Mesenchymal stem cell (in vitro differentiated cells and primary cell): ENCODE results near the gene DCAF8.

Source experiments
- DNase-seq: peaks from one replicate; pipeline ENCODE4 v3.0.0-alpha.2; 2013
- H2AFZ ChIP-seq: one replicate; pipeline ENCODE4 v1.6.1; 2013; ENCODE audit warnings: low read depth, mild to moderate bottlenecking, control low read depth, inconsistent platforms, low read length, moderate library complexity
- H2AK5ac ChIP-seq: 2 replicates; pipeline ENCODE4 v1.6.1; 2013; ENCODE audit warnings: low read length, moderate library complexity, mild to moderate bottlenecking, inconsistent platforms; ENCODE audit not compliant: severe bottlenecking
- H2BK120ac ChIP-seq: one replicate; pipeline ENCODE4 v1.6.1; 2013; ENCODE audit warnings: low read depth, mild to moderate bottlenecking, inconsistent platforms, low read length, moderate library complexity
- H2BK12ac ChIP-seq, 2 experiments: one replicate each; pipeline ENCODE4 v1.6.1; 2013; ENCODE audit warnings: inconsistent platforms in 2 of 2, low read length in 2 of 2, mild to moderate bottlenecking in 2 of 2, moderate library complexity in 2 of 2, control low read depth in 1 of 2
- H2BK15ac ChIP-seq: one replicate; pipeline ENCODE4 v1.6.1; 2013; ENCODE audit warnings: mild to moderate bottlenecking, low read depth, inconsistent platforms; ENCODE audit not compliant: poor library complexity, severe bottlenecking
- H2BK5ac ChIP-seq: 2 replicates; pipeline ENCODE4 v1.6.1; 2013; ENCODE audit warnings: low read depth, mild to moderate bottlenecking, low read length, control low read depth, inconsistent platforms; ENCODE audit not compliant: poor library complexity, severe bottlenecking
- H3K14ac ChIP-seq, 2 experiments: one replicate each; pipeline ENCODE4 v1.6.1; 2013; ENCODE audit warnings: inconsistent platforms in 2 of 2, low read length in 2 of 2, control low read depth in 1 of 2, mild to moderate bottlenecking in 1 of 2, moderate library complexity in 1 of 2
- H3K18ac ChIP-seq, 2 experiments: one replicate each; pipeline ENCODE4 v1.6.1; 2013; ENCODE audit warnings: inconsistent platforms in 2 of 2, low read length in 2 of 2, control low read depth in 1 of 2, low read depth in 1 of 2, mild to moderate bottlenecking in 1 of 2
- H3K23ac ChIP-seq, 2 experiments: one replicate each; pipeline ENCODE4 v1.6.1; 2013; ENCODE audit warnings: inconsistent platforms in 2 of 2, low read length in 2 of 2, mild to moderate bottlenecking in 2 of 2, moderate library complexity in 2 of 2, control low read depth in 1 of 2
- H3K27ac ChIP-seq: 2 replicates; pipeline ENCODE4 v1.5.1; 2013; ENCODE audit warnings: mild to moderate bottlenecking, moderate library complexity, low read length, control low read depth, inconsistent platforms; ENCODE audit not compliant: poor library complexity, severe bottlenecking
- H3K27me3 ChIP-seq, 2 experiments: 2 replicates each; pipeline versions ENCODE4 v1.6.1 to v1.7.0; 2013; ENCODE audit warnings: low read length in 2 of 2, mild to moderate bottlenecking in 2 of 2, moderate library complexity in 2 of 2, control low read depth in 1 of 2, inconsistent platforms in 1 of 2; ENCODE audit not compliant: control insufficient read depth in 1 of 2, insufficient read depth in 1 of 2
- H3K36me3 ChIP-seq, 2 experiments: 2 replicates each; pipeline versions ENCODE4 v1.6.1 to v1.7.0; 2013; ENCODE audit warnings: low read length in 2 of 2, control low read depth in 1 of 2, inconsistent platforms in 1 of 2, low read depth in 1 of 2, mild to moderate bottlenecking in 1 of 2; ENCODE audit not compliant: insufficient read depth in 2 of 2, control insufficient read depth in 1 of 2
- H3K4ac ChIP-seq, 2 experiments: one replicate each; pipeline ENCODE4 v1.6.1; 2013; ENCODE audit warnings: inconsistent platforms in 2 of 2, low read length in 2 of 2, mild to moderate bottlenecking in 2 of 2, moderate library complexity in 2 of 2, control low read depth in 1 of 2, low read depth in 1 of 2
- H3K4me1 ChIP-seq: 2 replicates; pipeline ENCODE4 v1.6.1; 2013; ENCODE audit warnings: low read depth, low read length, control low read depth; ENCODE audit not compliant: control insufficient read depth, insufficient read depth
- H3K4me2 ChIP-seq: 2 replicates; pipeline ENCODE4 v1.6.1; 2013; ENCODE audit warnings: low read length, mild to moderate bottlenecking, inconsistent platforms; ENCODE audit not compliant: poor library complexity, severe bottlenecking
- H3K4me3 ChIP-seq, 2 experiments: 2 replicates each; pipeline versions ENCODE4 v1.5.1 to v1.7.0; 2013; ENCODE audit warnings: low read length in 2 of 2, mild to moderate bottlenecking in 2 of 2, control low read depth in 1 of 2, low read depth in 1 of 2; ENCODE audit not compliant: insufficient read depth in 1 of 2
- H3K79me1 ChIP-seq: replicated peaks from 2 replicates; pipeline ENCODE4 v1.6.1; 2013; ENCODE audit warnings: mild to moderate bottlenecking, control low read depth, low read length, inconsistent platforms; ENCODE audit not compliant: poor library complexity, severe bottlenecking
- H3K9ac ChIP-seq: 2 replicates; pipeline ENCODE4 v1.7.0; 2013; ENCODE audit warnings: mild to moderate bottlenecking, low read length, moderate library complexity
- H3K9me3 ChIP-seq: 2 replicates; pipeline ENCODE4 v1.7.0; 2013; ENCODE audit warnings: mild to moderate bottlenecking, low read length; ENCODE audit not compliant: control insufficient read depth
- H4K8ac ChIP-seq: one replicate; pipeline ENCODE4 v1.6.1; 2013; ENCODE audit warnings: inconsistent platforms, mild to moderate bottlenecking, low read length, moderate library complexity
- H4K91ac ChIP-seq: one replicate; pipeline ENCODE4 v1.6.1; 2013; ENCODE audit warnings: mild to moderate bottlenecking, low read length, inconsistent platforms
- WGBS: methylation state at CpG from one replicate; pipeline ENCODE4 v1.1.7; 2013; ENCODE audit warnings: mixed read lengths; 5-methylcytosine and 5-hydroxymethylcytosine counted together

DCAF8 gene

GRCh38 chr1:160307118-160307791, 44.9 kb upstream of the DCAF8 start:
- Histone ChIP-seq H3K4me1 (no peaks in the 10 kb centered on the region), H3K79me1 (peaks cover 23% of the 10 kb centered on the region), H3K9ac (no peak overlapping the region), H3K36me3 (peaks cover 44 to 91% of the 10 kb centered on the region in 2 experiments), H3K27ac (no peak overlapping the region), H3K4me3 (no peak overlapping the region), H2BK12ac (no peak overlapping the region), H2AFZ (no peak overlapping the region), H3K23ac (no peak overlapping the region), H2BK15ac (no peak overlapping the region), H2BK120ac (no peak overlapping the region), H4K91ac (no peak overlapping the region), H3K9me3 (no peaks in the 10 kb centered on the region), H3K14ac (no peak overlapping the region), H3K4me2 (no peak overlapping the region), H3K18ac (no peak overlapping the region), H4K8ac (no peak overlapping the region), H3K4ac (no peak overlapping the region), H3K27me3 (no peaks in the 10 kb centered on the region), H2AK5ac (no peak overlapping the region), H2BK5ac (no peak overlapping the region)
- 95% methylated on average over 13 of the region's 13 CpGs for WGBS
- no peak for DNase-seq

GRCh38 chr1:160300173-160300572, 37.8 kb upstream of the DCAF8 start:
- no CpG with 5 or more reads among the region's 7 CpGs for WGBS
- no peak overlapping the region for H4K8ac ChIP-seq
- no peak overlapping the region for H3K14ac ChIP-seq
- H3K79me1 ChIP-seq: peaks cover 24% of the 10 kb centered on the region
- no peak overlapping the region for H2BK12ac ChIP-seq
- H2AK5ac ChIP-seq: no peak overlapping the region
- no peak overlapping the region for H3K9ac ChIP-seq
- H3K4me2 ChIP-seq: no peak overlapping the region
- H2BK15ac ChIP-seq: no peak overlapping the region
- no peak for DNase-seq
- no peak overlapping the region for H4K91ac ChIP-seq
- no peak overlapping the region for H2AFZ ChIP-seq
- no peak overlapping the region for H3K23ac ChIP-seq
- no peaks in the 10 kb centered on the region for H3K4me1 ChIP-seq
- H3K27ac ChIP-seq: no peak overlapping the region
- no peak overlapping the region for H2BK5ac ChIP-seq
- no peak overlapping the region for H3K18ac ChIP-seq
- peaks cover 44 to 93% of the 10 kb centered on the region in 2 experiments for H3K36me3 ChIP-seq
- no peak overlapping the region for H2BK120ac ChIP-seq
- H3K9me3 ChIP-seq: no peaks in the 10 kb centered on the region
- no peak overlapping the region for H3K4ac ChIP-seq
- no peak overlapping the region for H3K4me3 ChIP-seq
- no peaks in the 10 kb centered on the region for H3K27me3 ChIP-seq

DNA sequence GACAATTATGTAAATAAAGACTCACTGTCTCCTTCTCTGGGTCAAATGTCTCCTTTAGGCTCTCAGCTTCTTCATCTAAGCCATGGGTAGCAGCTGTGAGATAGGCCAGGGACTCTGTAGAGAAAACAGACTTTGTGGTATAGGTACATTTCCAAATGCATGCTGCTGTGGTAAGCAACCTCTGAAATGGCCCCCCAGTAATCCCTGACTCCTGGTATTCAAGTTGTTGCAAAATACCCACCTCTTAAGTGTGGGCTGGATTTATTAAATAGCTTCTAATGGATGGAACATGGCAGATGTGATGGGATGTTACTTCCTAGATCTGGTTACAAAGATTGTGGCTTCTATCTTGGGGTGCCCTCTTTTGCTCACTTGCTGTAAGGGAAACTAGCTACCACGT, 33.7 kb upstream of the DCAF8 start:
- Histone ChIP-seq H2BK15ac (no peak overlapping the region), H3K9me3 (no peaks in the 10 kb centered on the region), H3K14ac (no peak overlapping the region), H2AFZ (no peak overlapping the region), H3K4me1 (no peaks in the 10 kb centered on the region), H3K9ac (no peak overlapping the region), H3K27ac (no peak overlapping the region), H4K91ac (no peak overlapping the region), H4K8ac (no peak overlapping the region), H2BK120ac (no peak overlapping the region), H3K79me1 (peaks cover 28% of the 10 kb centered on the region), H3K4me2 (no peak overlapping the region), H2AK5ac (no peak overlapping the region), H3K4ac (no peak overlapping the region), H2BK12ac (no peak overlapping the region), H3K36me3 (peaks cover 66 to 99% of the 10 kb centered on the region in 2 experiments), H3K18ac (no peak overlapping the region), H3K4me3 (no peak overlapping the region), H3K27me3 (no peaks in the 10 kb centered on the region), H2BK5ac (no peak overlapping the region), H3K23ac (peak overlapping the region in 1 of 2 experiments; percentile 37)
- no peak for DNase-seq
- 100% methylated on average over 1 of the region's 1 CpG for WGBS

DNA sequence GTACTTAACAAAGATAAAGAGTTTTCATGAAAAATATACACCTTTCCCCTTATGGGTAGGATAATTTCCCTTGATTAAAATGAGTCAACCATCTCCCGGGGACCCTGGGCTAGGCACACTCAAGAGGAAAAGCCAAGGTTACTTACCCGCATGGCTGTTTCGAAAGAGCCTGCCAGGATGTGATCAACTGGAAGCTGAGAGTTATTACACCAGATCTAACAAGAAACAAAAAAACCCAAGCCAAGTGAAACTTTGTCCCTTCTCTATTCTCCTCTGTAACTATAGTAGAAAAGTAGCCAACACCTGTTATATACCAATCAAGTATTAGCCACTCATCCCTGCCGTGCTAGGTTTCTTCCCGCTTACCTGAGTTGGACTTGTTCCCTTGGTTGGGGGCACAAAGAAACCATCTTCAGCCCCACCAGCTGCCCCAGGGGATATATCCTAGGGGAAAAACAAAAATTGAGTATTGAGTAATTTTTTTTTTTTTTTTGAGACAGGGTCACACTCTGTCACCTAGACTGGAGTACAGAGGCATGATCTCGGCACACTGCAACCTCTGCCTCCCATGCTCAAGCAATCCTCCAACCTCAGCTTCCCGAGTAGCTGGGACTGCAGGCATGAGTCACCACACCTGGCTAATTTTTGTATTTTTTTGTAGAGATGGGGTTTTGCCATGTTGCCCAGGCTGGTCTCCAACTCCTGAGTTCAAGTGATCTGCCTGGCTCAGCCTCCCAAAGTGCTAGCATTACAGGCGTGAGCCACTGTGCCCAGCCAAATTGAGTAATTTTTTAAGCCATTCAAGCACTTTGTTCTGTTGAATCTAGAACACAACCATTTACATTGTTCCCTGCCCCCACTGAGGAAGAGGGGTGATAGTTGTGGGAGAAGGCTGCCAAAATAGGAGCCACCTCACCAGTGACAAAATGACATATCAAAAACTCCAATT, 30.9 kb upstream of the DCAF8 start:
- H3K14ac ChIP-seq: no peak overlapping the region
- WGBS: 99% methylated on average over 5 of the region's 8 CpGs

More for the DNA sequence above, 30.9 kb upstream of the DCAF8 start:
- no peak overlapping the region for H3K27ac ChIP-seq
- H3K4me3 ChIP-seq: no peak overlapping the region
- H3K4me2 ChIP-seq: no peak overlapping the region
- no peak overlapping the region for H3K4ac ChIP-seq
- peaks cover 69 to 100% of the 10 kb centered on the region in 2 experiments for H3K36me3 ChIP-seq
- no peak for DNase-seq
- H2AFZ ChIP-seq: no peak overlapping the region
- H2BK15ac ChIP-seq: no peak overlapping the region
- no peak overlapping the region for H4K8ac ChIP-seq
- peaks cover 30% of the 10 kb centered on the region for H3K79me1 ChIP-seq
- H3K4me1 ChIP-seq: no peaks in the 10 kb centered on the region
- no peak overlapping the region for H2AK5ac ChIP-seq
- no peaks in the 10 kb centered on the region for H3K9me3 ChIP-seq
- H3K23ac ChIP-seq: no peak overlapping the region
- no peak overlapping the region for H2BK5ac ChIP-seq
- no peaks in the 10 kb centered on the region for H3K27me3 ChIP-seq
- no peak overlapping the region for H2BK12ac ChIP-seq
- H3K9ac ChIP-seq: peak overlapping the region; percentile 5
- H4K91ac ChIP-seq: no peak overlapping the region
- H2BK120ac ChIP-seq: no peak overlapping the region
- H3K18ac ChIP-seq: no peak overlapping the region
